ENCODE results near the gene RAB40A.

Gene RAB40A

GRCh38 chrX:103503853-103504207 is 15.5 kb downstream of the RAB40A start:
- TF ChIP-seq ZBTB7A (IDR thresholded peaks at IDR 0.05; ENCODE audit: low read depth) (no peak), CEBPB (IDR thresholded peaks at IDR 0.05) (no peak), EP300 (IDR thresholded peaks at IDR 0.05; ENCODE audit: borderline replicate concordance) (no peak), TEAD4 (IDR thresholded peaks at IDR 0.05) (no peak), YY1 (IDR thresholded peaks at IDR 0.05; ENCODE audit: low read depth) (no peak), CREB1 (IDR thresholded peaks at IDR 0.05; ENCODE audit: low read depth) (no peak), EGR1 (IDR thresholded peaks at IDR 0.05) (no peak), FOXM1 (IDR thresholded peaks at IDR 0.05; ENCODE audit: borderline replicate concordance, low read depth) (no peak), TCF12 (IDR thresholded peaks at IDR 0.05; ENCODE audit: low read depth) (no peak), RAD21 (IDR thresholded peaks at IDR 0.05; ENCODE audit: low read depth) (no peak)
- TF ChIP-seq, protein P1, sequence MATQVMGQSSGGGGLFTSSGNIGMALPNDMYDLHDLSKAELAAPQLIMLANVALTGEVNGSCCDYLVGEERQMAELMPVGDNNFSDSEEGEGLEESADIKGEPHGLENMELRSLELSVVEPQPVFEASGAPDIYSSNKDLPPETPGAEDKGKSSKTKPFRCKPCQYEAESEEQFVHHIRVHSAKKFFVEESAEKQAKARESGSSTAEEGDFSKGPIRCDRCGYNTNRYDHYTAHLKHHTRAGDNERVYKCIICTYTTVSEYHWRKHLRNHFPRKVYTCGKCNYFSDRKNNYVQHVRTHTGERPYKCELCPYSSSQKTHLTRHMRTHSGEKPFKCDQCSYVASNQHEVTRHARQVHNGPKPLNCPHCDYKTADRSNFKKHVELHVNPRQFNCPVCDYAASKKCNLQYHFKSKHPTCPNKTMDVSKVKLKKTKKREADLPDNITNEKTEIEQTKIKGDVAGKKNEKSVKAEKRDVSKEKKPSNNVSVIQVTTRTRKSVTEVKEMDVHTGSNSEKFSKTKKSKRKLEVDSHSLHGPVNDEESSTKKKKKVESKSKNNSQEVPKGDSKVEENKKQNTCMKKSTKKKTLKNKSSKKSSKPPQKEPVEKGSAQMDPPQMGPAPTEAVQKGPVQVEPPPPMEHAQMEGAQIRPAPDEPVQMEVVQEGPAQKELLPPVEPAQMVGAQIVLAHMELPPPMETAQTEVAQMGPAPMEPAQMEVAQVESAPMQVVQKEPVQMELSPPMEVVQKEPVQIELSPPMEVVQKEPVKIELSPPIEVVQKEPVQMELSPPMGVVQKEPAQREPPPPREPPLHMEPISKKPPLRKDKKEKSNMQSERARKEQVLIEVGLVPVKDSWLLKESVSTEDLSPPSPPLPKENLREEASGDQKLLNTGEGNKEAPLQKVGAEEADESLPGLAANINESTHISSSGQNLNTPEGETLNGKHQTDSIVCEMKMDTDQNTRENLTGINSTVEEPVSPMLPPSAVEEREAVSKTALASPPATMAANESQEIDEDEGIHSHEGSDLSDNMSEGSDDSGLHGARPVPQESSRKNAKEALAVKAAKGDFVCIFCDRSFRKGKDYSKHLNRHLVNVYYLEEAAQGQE (IDR thresholded peaks at IDR 0.05; ENCODE audit: low read depth), result no peak
- TF ChIP-seq, protein P2, sequence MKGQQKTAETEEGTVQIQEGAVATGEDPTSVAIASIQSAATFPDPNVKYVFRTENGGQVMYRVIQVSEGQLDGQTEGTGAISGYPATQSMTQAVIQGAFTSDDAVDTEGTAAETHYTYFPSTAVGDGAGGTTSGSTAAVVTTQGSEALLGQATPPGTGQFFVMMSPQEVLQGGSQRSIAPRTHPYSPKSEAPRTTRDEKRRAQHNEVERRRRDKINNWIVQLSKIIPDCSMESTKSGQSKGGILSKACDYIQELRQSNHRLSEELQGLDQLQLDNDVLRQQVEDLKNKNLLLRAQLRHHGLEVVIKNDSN (IDR thresholded peaks at IDR 0.05), result no peak

- TF ChIP-seq, protein P2 (IDR thresholded peaks at IDR 0.05), result no peak
- no peak for TF ChIP-seq CREB1 (IDR thresholded peaks at IDR 0.05; ENCODE audit: low read depth)
Observed at GRCh38 chrX:103503163-103503852, 16.0 kb downstream of the RAB40A start.

GRCh38 chrX:103498786-103499185 is 20.5 kb downstream of the RAB40A start:
- TF ChIP-seq, protein P3, sequence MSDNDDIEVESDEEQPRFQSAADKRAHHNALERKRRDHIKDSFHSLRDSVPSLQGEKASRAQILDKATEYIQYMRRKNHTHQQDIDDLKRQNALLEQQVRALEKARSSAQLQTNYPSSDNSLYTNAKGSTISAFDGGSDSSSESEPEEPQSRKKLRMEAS (IDR thresholded peaks at IDR 0.05), result no peak
- no peak for TF ChIP-seq EP300 (IDR thresholded peaks at IDR 0.05; ENCODE audit: borderline replicate concordance)
- TF ChIP-seq EGR1 (IDR thresholded peaks at IDR 0.05), result no peak
- TF ChIP-seq NFIC (IDR thresholded peaks at IDR 0.05), result no peak
- TF ChIP-seq ZBTB7A (IDR thresholded peaks at IDR 0.05; ENCODE audit: low read depth), result no peak
- TF ChIP-seq TAF1 (IDR thresholded peaks at IDR 0.05; ENCODE audit: low read depth), result no peak
- no peak for TF ChIP-seq TCF12 (IDR thresholded peaks at IDR 0.05; ENCODE audit: low read depth)
- TF ChIP-seq CEBPB (IDR thresholded peaks at IDR 0.05), result no peak
- TF ChIP-seq, protein P2 (IDR thresholded peaks at IDR 0.05), result no peak
- no peak for TF ChIP-seq YY1 (IDR thresholded peaks at IDR 0.05; ENCODE audit: low read depth)
- TF ChIP-seq, protein P1 (IDR thresholded peaks at IDR 0.05; ENCODE audit: low read depth), result no peak
- TF ChIP-seq CREB1 (IDR thresholded peaks at IDR 0.05; ENCODE audit: low read depth), result no peak
- TF ChIP-seq RAD21 (IDR thresholded peaks at IDR 0.05; ENCODE audit: low read depth), result no peak
- no peak for TF ChIP-seq TEAD4 (IDR thresholded peaks at IDR 0.05)
- no peak for TF ChIP-seq FOXM1 (IDR thresholded peaks at IDR 0.05; ENCODE audit: borderline replicate concordance, low read depth)

DNA sequence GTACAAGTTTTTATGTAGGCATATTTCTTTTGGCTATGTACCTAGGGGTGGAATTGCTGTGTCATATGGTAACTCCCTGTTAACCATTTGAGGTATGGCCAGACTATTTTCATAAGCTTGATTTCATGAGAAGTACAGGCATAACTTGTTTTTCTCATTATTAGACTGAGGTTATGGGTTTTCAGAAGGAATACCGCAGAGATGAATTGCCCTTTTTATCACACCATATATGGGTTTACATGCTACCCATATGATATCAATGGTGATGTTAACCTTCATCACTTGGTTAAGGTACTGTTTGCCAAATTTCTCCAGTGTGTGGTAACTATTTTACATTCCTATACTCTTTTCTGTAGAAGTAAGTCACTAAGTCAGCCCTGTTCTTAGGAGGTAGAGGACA is 23.5 kb downstream of the RAB40A start:
- TF ChIP-seq EP300 (IDR thresholded peaks at IDR 0.05; ENCODE audit: borderline replicate concordance) (no peak), CREB1 (IDR thresholded peaks at IDR 0.05; ENCODE audit: low read depth) (no peak), EGR1 (IDR thresholded peaks at IDR 0.05) (no peak), TCF12 (IDR thresholded peaks at IDR 0.05; ENCODE audit: low read depth) (no peak), YY1 (IDR thresholded peaks at IDR 0.05; ENCODE audit: low read depth) (no peak), TAF1 (IDR thresholded peaks at IDR 0.05; ENCODE audit: low read depth) (no peak)
- TF ChIP-seq, protein P2 (IDR thresholded peaks at IDR 0.05), result no peak
- TF ChIP-seq, protein P1 (IDR thresholded peaks at IDR 0.05; ENCODE audit: low read depth), result no peak
